Mesenchymal stem cell (in vitro differentiated cells and primary cell): ENCODE measurements around the gene CNOT3.

Source experiments
- DNase-seq: peaks from one replicate; pipeline ENCODE4 v3.0.0-alpha.2; 2013
- H2AFZ ChIP-seq: one replicate; pipeline ENCODE4 v1.6.1; 2013; ENCODE audit warnings: low read depth, mild to moderate bottlenecking, control low read depth, inconsistent platforms, low read length, moderate library complexity
- H2AK5ac ChIP-seq: 2 replicates; pipeline ENCODE4 v1.6.1; 2013; ENCODE audit warnings: low read length, moderate library complexity, mild to moderate bottlenecking, inconsistent platforms; ENCODE audit not compliant: severe bottlenecking
- H2BK120ac ChIP-seq: one replicate; pipeline ENCODE4 v1.6.1; 2013; ENCODE audit warnings: low read depth, mild to moderate bottlenecking, inconsistent platforms, low read length, moderate library complexity
- H2BK12ac ChIP-seq, 2 experiments: one replicate each; pipeline ENCODE4 v1.6.1; 2013; ENCODE audit warnings: inconsistent platforms in 2 of 2, low read length in 2 of 2, mild to moderate bottlenecking in 2 of 2, moderate library complexity in 2 of 2, control low read depth in 1 of 2
- H2BK15ac ChIP-seq: one replicate; pipeline ENCODE4 v1.6.1; 2013; ENCODE audit warnings: mild to moderate bottlenecking, low read depth, inconsistent platforms; ENCODE audit not compliant: poor library complexity, severe bottlenecking
- H2BK5ac ChIP-seq: 2 replicates; pipeline ENCODE4 v1.6.1; 2013; ENCODE audit warnings: low read depth, mild to moderate bottlenecking, low read length, control low read depth, inconsistent platforms; ENCODE audit not compliant: poor library complexity, severe bottlenecking
- H3K14ac ChIP-seq, 2 experiments: one replicate each; pipeline ENCODE4 v1.6.1; 2013; ENCODE audit warnings: inconsistent platforms in 2 of 2, low read length in 2 of 2, control low read depth in 1 of 2, mild to moderate bottlenecking in 1 of 2, moderate library complexity in 1 of 2
- H3K18ac ChIP-seq, 2 experiments: one replicate each; pipeline ENCODE4 v1.6.1; 2013; ENCODE audit warnings: inconsistent platforms in 2 of 2, low read length in 2 of 2, control low read depth in 1 of 2, low read depth in 1 of 2, mild to moderate bottlenecking in 1 of 2
- H3K23ac ChIP-seq, 2 experiments: one replicate each; pipeline ENCODE4 v1.6.1; 2013; ENCODE audit warnings: inconsistent platforms in 2 of 2, low read length in 2 of 2, mild to moderate bottlenecking in 2 of 2, moderate library complexity in 2 of 2, control low read depth in 1 of 2
- H3K27ac ChIP-seq: 2 replicates; pipeline ENCODE4 v1.5.1; 2013; ENCODE audit warnings: mild to moderate bottlenecking, moderate library complexity, low read length, control low read depth, inconsistent platforms; ENCODE audit not compliant: poor library complexity, severe bottlenecking
- H3K27me3 ChIP-seq, 2 experiments: 2 replicates each; pipeline versions ENCODE4 v1.6.1 to v1.7.0; 2013; ENCODE audit warnings: low read length in 2 of 2, mild to moderate bottlenecking in 2 of 2, moderate library complexity in 2 of 2, control low read depth in 1 of 2, inconsistent platforms in 1 of 2; ENCODE audit not compliant: control insufficient read depth in 1 of 2, insufficient read depth in 1 of 2
- H3K36me3 ChIP-seq, 2 experiments: 2 replicates each; pipeline versions ENCODE4 v1.6.1 to v1.7.0; 2013; ENCODE audit warnings: low read length in 2 of 2, control low read depth in 1 of 2, inconsistent platforms in 1 of 2, low read depth in 1 of 2, mild to moderate bottlenecking in 1 of 2; ENCODE audit not compliant: insufficient read depth in 2 of 2, control insufficient read depth in 1 of 2
- H3K4ac ChIP-seq, 2 experiments: one replicate each; pipeline ENCODE4 v1.6.1; 2013; ENCODE audit warnings: inconsistent platforms in 2 of 2, low read length in 2 of 2, mild to moderate bottlenecking in 2 of 2, moderate library complexity in 2 of 2, control low read depth in 1 of 2, low read depth in 1 of 2
- H3K4me1 ChIP-seq: 2 replicates; pipeline ENCODE4 v1.6.1; 2013; ENCODE audit warnings: low read depth, low read length, control low read depth; ENCODE audit not compliant: control insufficient read depth, insufficient read depth
- H3K4me2 ChIP-seq: 2 replicates; pipeline ENCODE4 v1.6.1; 2013; ENCODE audit warnings: low read length, mild to moderate bottlenecking, inconsistent platforms; ENCODE audit not compliant: poor library complexity, severe bottlenecking
- H3K4me3 ChIP-seq, 2 experiments: 2 replicates each; pipeline versions ENCODE4 v1.5.1 to v1.7.0; 2013; ENCODE audit warnings: low read length in 2 of 2, mild to moderate bottlenecking in 2 of 2, control low read depth in 1 of 2, low read depth in 1 of 2; ENCODE audit not compliant: insufficient read depth in 1 of 2
- H3K79me1 ChIP-seq: replicated peaks from 2 replicates; pipeline ENCODE4 v1.6.1; 2013; ENCODE audit warnings: mild to moderate bottlenecking, control low read depth, low read length, inconsistent platforms; ENCODE audit not compliant: poor library complexity, severe bottlenecking
- H3K9ac ChIP-seq: 2 replicates; pipeline ENCODE4 v1.7.0; 2013; ENCODE audit warnings: mild to moderate bottlenecking, low read length, moderate library complexity
- H3K9me3 ChIP-seq: 2 replicates; pipeline ENCODE4 v1.7.0; 2013; ENCODE audit warnings: mild to moderate bottlenecking, low read length; ENCODE audit not compliant: control insufficient read depth
- H4K8ac ChIP-seq: one replicate; pipeline ENCODE4 v1.6.1; 2013; ENCODE audit warnings: inconsistent platforms, mild to moderate bottlenecking, low read length, moderate library complexity
- H4K91ac ChIP-seq: one replicate; pipeline ENCODE4 v1.6.1; 2013; ENCODE audit warnings: mild to moderate bottlenecking, low read length, inconsistent platforms
- WGBS: methylation state at CpG from one replicate; pipeline ENCODE4 v1.1.7; 2013; ENCODE audit warnings: mixed read lengths; 5-methylcytosine and 5-hydroxymethylcytosine counted together

Gene CNOT3

GRCh38 chr19:54190503-54191010, 53.0 kb downstream of the CNOT3 start:
- Histone ChIP-seq H3K4ac (peak overlapping the region; percentile 24 to 86), H2AFZ (peak overlapping the region; percentile 55), H3K18ac (peak overlapping the region; percentile 91 to 92), H3K9me3 (no peaks in the 10 kb centered on the region), H3K4me2 (peak overlapping the region; percentile 72), H4K8ac (peak overlapping the region; percentile 86), H2BK15ac (peak overlapping the region; percentile 75), H2BK5ac (peak overlapping the region; percentile 97), H2BK120ac (peak overlapping the region; percentile 54), H3K4me1 (peaks cover 18% of the 10 kb centered on the region), H3K27ac (peak overlapping the region; percentile 99), H3K23ac (no peak overlapping the region), H3K9ac (peak overlapping the region; percentile 94), H3K14ac (peak overlapping the region in 1 of 2 experiments; percentile 80), H3K4me3 (peak overlapping the region; percentile 85 to 89), H2AK5ac (no peak overlapping the region), H4K91ac (peak overlapping the region; percentile 92), H3K79me1 (peaks cover 21% of the 10 kb centered on the region), H3K36me3 (peaks cover 25 to 41% of the 10 kb centered on the region in 2 experiments), H2BK12ac (no peak overlapping the region), H3K27me3 (no peaks in the 10 kb centered on the region)
- WGBS = under 1% methylated on average over 55 of the region's 56 CpGs
- peak; percentile 100 for DNase-seq

- H3K79me1 ChIP-seq = peaks cover 22% of the 10 kb centered on the region
- no peaks in the 10 kb centered on the region for H3K9me3 ChIP-seq
- under 1% methylated on average over 51 of the region's 77 CpGs for WGBS
- peak within 1 kb of the TSS in 1 of 2 experiments; percentile 85 for H2BK12ac ChIP-seq
- peak within 1 kb of the TSS; percentile 75 for H2BK15ac ChIP-seq
- H3K36me3 ChIP-seq = peaks cover 24 to 42% of the 10 kb centered on the region in 2 experiments
- H4K91ac ChIP-seq = peak within 1 kb of the TSS; percentile 92
- peak within 1 kb of the TSS; percentile 92 to 98 for H3K18ac ChIP-seq
- peak within 1 kb of the TSS in 1 of 2 experiments; percentile 96 for H3K14ac ChIP-seq
- H2AFZ ChIP-seq = peak within 1 kb of the TSS; percentile 83
- H3K4me2 ChIP-seq = peak within 1 kb of the TSS; percentile 72
- H3K4ac ChIP-seq = peak within 1 kb of the TSS; percentile 75 to 86
- H3K4me3 ChIP-seq = peak within 1 kb of the TSS; percentile 85 to 89
- peak within 1 kb of the TSS; percentile 99 for H3K27ac ChIP-seq
- H3K4me1 ChIP-seq = peaks cover 18% of the 10 kb centered on the region
- peak within 1 kb of the TSS; percentile 97 for H2BK5ac ChIP-seq
- H3K27me3 ChIP-seq = no peaks in the 10 kb centered on the region
- peak within 1 kb of the TSS; percentile 54 for H2BK120ac ChIP-seq
- H2AK5ac ChIP-seq = no peak within 1 kb of the TSS
- DNase-seq = peak; percentile 91
- H3K9ac ChIP-seq = peak within 1 kb of the TSS; percentile 94
- H4K8ac ChIP-seq = peak within 1 kb of the TSS; percentile 86
- H3K23ac ChIP-seq = peak within 1 kb of the TSS in 1 of 2 experiments; percentile 79
Observed at GRCh38 chr19:54191011-54191810, 53.6 kb downstream of the CNOT3 start, which contains the start of gene TSEN34. TSEN34 (plus strand) TSS chr19:54191308; CDS start chr19:54191365, 57 bp downstream.

- DNase-seq = no peak
- WGBS = 67% methylated on average over 18 of the region's 19 CpGs
- peak overlapping the region; percentile 16 to 34 for H3K18ac ChIP-seq
Observed at GRCh38 chr19:54191811-54192453, 54.4 kb downstream of the CNOT3 start.

More at GRCh38 chr19:54191811-54192453, 54.4 kb downstream of the CNOT3 start:
- peak overlapping the region in 1 of 2 experiments; percentile 23 for H3K23ac ChIP-seq
- peak overlapping the region; percentile 39 for H4K8ac ChIP-seq
- H2AK5ac ChIP-seq = peak overlapping the region; percentile 67
- peak overlapping the region; percentile 17 for H2BK15ac ChIP-seq
- H2BK12ac ChIP-seq = peak overlapping the region in 1 of 2 experiments; percentile 47
- no peaks in the 10 kb centered on the region for H3K27me3 ChIP-seq
- H3K4ac ChIP-seq = peak overlapping the region; percentile 70 to 78
- peak overlapping the region; percentile 85 to 89 for H3K4me3 ChIP-seq
- peak overlapping the region in 1 of 2 experiments; percentile 9 for H3K14ac ChIP-seq
- peak overlapping the region; percentile 59 for H3K27ac ChIP-seq
- H2AFZ ChIP-seq = no peak overlapping the region
- H3K36me3 ChIP-seq = peaks cover 17 to 40% of the 10 kb centered on the region in 2 experiments
- H3K4me2 ChIP-seq = peak overlapping the region; percentile 72
- H2BK5ac ChIP-seq = no peak overlapping the region
- H2BK120ac ChIP-seq = no peak overlapping the region
- H4K91ac ChIP-seq = peak overlapping the region; percentile 76
- peaks cover 16% of the 10 kb centered on the region for H3K4me1 ChIP-seq
- no peaks in the 10 kb centered on the region for H3K9me3 ChIP-seq
- H3K79me1 ChIP-seq = peaks cover 15% of the 10 kb centered on the region
- H3K9ac ChIP-seq = peak overlapping the region; percentile 94
